ENCODE data around the gene MARK3. TPM values are rescaled to one million over a fixed set of nuclear protein-coding genes. Genes with fewer than 3 reads are reported as not detected.
A peak's percentile ranks its signal among the peaks of the same experiment; 100 is the strongest.

The MARK3 gene
- total and polyA plus RNA-seq, 2 donors (not counting 1 experiment from before 2014, with no cell fraction given): 73.0 to 142 TPM

GRCh38 chr14:103463851-103464250 lies 78.6 kb downstream of the MARK3 start:
- Mint-ChIP-seq H3K4me3 (no peak overlapping the region), H3K27me3 (no peaks in the 10 kb centered on the region), H3K9me3 (ENCODE audit: insufficient read depth) (no peaks in the 10 kb centered on the region), H3K27ac (no peak overlapping the region), H3K4me1 (no peaks in the 10 kb centered on the region)
- Histone ChIP-seq H3K27ac (ENCODE audit: low read length in 2 of 2) (no peak overlapping the region), H3K4me3 (ENCODE audit: control extremely low read depth in 1 of 5, extremely low read depth in 1 of 5, insufficient read depth in 1 of 5, low read depth in 2 of 5, low read length in 4 of 5) (no peak overlapping the region), H3K36me3 (replicated peaks in 1 of 2; ENCODE audit: control extremely low read depth in 1 of 2, control insufficient read depth in 1 of 2, extremely low read depth in 1 of 2, insufficient read depth in 2 of 2, low read length in 1 of 2) (peaks cover 16 to 59% of the 10 kb centered on the region in 2 experiments), H3K27me3 (replicated peaks in 1 of 4; ENCODE audit: control extremely low read depth in 1 of 4, control insufficient read depth in 3 of 4, insufficient read depth in 4 of 4, low read length in 3 of 4) (no peaks in the 10 kb centered on the region), H3K4me1 (ENCODE audit: control insufficient read depth in 2 of 2, insufficient read depth in 2 of 2, low read length in 2 of 2) (no peaks in the 10 kb centered on the region), H3K79me2 (ENCODE audit: control insufficient read depth, insufficient read depth, low read length) (no peaks in the 10 kb centered on the region), H4K20me1 (ENCODE audit: control insufficient read depth, insufficient read depth, low read length, poor library complexity, severe bottlenecking) (no peaks in the 10 kb centered on the region), H2AFZ (ENCODE audit: insufficient read depth, low read depth, low read length, poor library complexity, severe bottlenecking) (no peak overlapping the region), H3K9me3 (ENCODE audit: control extremely low read depth in 1 of 3, control insufficient read depth in 2 of 3, insufficient read depth in 1 of 3, low read length in 2 of 3) (no peaks in the 10 kb centered on the region), H3K4me2 (replicated peaks; ENCODE audit: low read depth, low read length, poor library complexity, severe bottlenecking) (no peak overlapping the region), H3K9ac (ENCODE audit: low read length) (no peak overlapping the region)
- ChIA-PET CTCF (no interaction called here), POLR2A (no interaction called here)
- DNase-seq: no peak
- intact Hi-C loops (cut with micrococcal nuclease): no loop called here
- ATAC-seq (ENCODE audit: low read depth): no peak
- TF ChIP-seq CTCF (IDR thresholded peaks at IDR 0.05): no peak

GRCh38 chr14:103472939-103473338 lies 87.7 kb downstream of the MARK3 start:
- intact Hi-C loops (cut with micrococcal nuclease): no loop called here
- H3K9me3 Mint-ChIP-seq (ENCODE audit: insufficient read depth): no peaks in the 10 kb centered on the region

More at GRCh38 chr14:103472939-103473338, 87.7 kb downstream of the MARK3 start:
- H3K36me3 ChIP-seq (replicated peaks in 1 of 2; ENCODE audit: control extremely low read depth in 1 of 2, control insufficient read depth in 1 of 2, extremely low read depth in 1 of 2, insufficient read depth in 2 of 2, low read length in 1 of 2): peaks cover 5 to 53% of the 10 kb centered on the region in 2 experiments
- ChIA-PET POLR2A (no interaction called here), CTCF (no interaction called here)
- H3K4me1 ChIP-seq (ENCODE audit: control insufficient read depth in 2 of 2, insufficient read depth in 2 of 2, low read length in 2 of 2): no peaks in the 10 kb centered on the region
- H2AFZ ChIP-seq (ENCODE audit: insufficient read depth, low read depth, low read length, poor library complexity, severe bottlenecking): no peak overlapping the region
- H3K4me1 Mint-ChIP-seq: no peaks in the 10 kb centered on the region
- H3K27ac Mint-ChIP-seq: peak overlapping the region; percentile 47
- no peaks in the 10 kb centered on the region for H3K27me3 Mint-ChIP-seq
- no peak overlapping the region for H3K4me3 Mint-ChIP-seq
- ATAC-seq (ENCODE audit: low read depth) (no peak), DNase-seq (no peak)
- no peaks in the 10 kb centered on the region for H3K9me3 ChIP-seq (ENCODE audit: control extremely low read depth in 1 of 3, control insufficient read depth in 2 of 3, insufficient read depth in 1 of 3, low read length in 2 of 3)
- H3K27ac ChIP-seq (ENCODE audit: low read length in 2 of 2): no peak overlapping the region
- no peaks in the 10 kb centered on the region for H3K79me2 ChIP-seq (ENCODE audit: control insufficient read depth, insufficient read depth, low read length)
- no peak overlapping the region for H3K9ac ChIP-seq (ENCODE audit: low read length)
- H3K27me3 ChIP-seq (replicated peaks in 1 of 4; ENCODE audit: control extremely low read depth in 1 of 4, control insufficient read depth in 3 of 4, insufficient read depth in 4 of 4, low read length in 3 of 4): no peaks in the 10 kb centered on the region
- no peak overlapping the region for H3K4me3 ChIP-seq (ENCODE audit: control extremely low read depth in 1 of 5, extremely low read depth in 1 of 5, insufficient read depth in 1 of 5, low read depth in 2 of 5, low read length in 4 of 5)
- no peak for TF ChIP-seq EZH2 (IDR thresholded peaks at IDR 0.05; ENCODE audit: borderline replicate concordance, insufficient read depth, low read depth, low read length, poor library complexity, severe bottlenecking)
- TF ChIP-seq CTCF (IDR thresholded peaks at IDR 0.05): no peak
- H4K20me1 ChIP-seq (ENCODE audit: control insufficient read depth, insufficient read depth, low read length, poor library complexity, severe bottlenecking): no peaks in the 10 kb centered on the region
- 77% methylated on average over 3 of the region's 5 CpGs for WGBS (ENCODE audit: insufficient coverage)
- no peak overlapping the region for H3K4me2 ChIP-seq (replicated peaks; ENCODE audit: low read depth, low read length, poor library complexity, severe bottlenecking)

All from B cell (primary cell).